CD4-positive, alpha-beta T cell treated with Interleukin-12 subunit alpha and Interleukin-12 subunit beta, for 1 hour (primary cell): ENCODE measurements around the gene SMOC2.

Experiments
- DNase-seq: peaks from one replicate; pipeline ENCODE4 v3.0.0-alpha.2; 2020

SMOC2 gene

GRCh38 chr6:168440520-168441433 lies at the start of gene SMOC2:
Gene SMOC2, plus strand, starts transcription at chr6:168441184. Its CDS starts 187 bp downstream, at chr6:168441371.
- no peak for DNase-seq

- no peak for DNase-seq
These were observed 47.7 kb upstream of the SMOC2 start for GRCh38 chr6:168393126-168393870.

GRCh38 chr6:168394606-168395005 lies 46.4 kb upstream of the SMOC2 start:
- DNase-seq = no peak

DNA sequence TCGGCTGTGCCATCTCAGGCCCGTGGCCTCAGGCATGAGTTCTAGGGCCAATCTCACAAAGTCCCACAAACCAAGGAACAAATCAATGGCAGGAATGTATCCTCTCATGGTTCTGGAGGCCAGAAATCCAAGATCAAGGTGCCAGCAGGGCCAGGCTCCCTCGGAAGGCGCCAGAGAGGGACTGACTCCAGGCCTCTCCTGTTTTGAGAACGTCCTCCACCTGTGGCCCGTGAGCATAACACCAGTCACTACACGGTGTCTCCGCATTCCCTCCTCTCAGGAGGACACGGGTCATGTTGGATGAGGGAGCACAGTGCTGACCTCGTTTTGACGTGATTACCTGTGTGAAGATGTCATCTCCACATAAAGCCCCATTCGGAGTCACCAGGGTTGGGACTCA lies 45.0 kb upstream of the SMOC2 start:
- DNase-seq = no peak

DNA sequence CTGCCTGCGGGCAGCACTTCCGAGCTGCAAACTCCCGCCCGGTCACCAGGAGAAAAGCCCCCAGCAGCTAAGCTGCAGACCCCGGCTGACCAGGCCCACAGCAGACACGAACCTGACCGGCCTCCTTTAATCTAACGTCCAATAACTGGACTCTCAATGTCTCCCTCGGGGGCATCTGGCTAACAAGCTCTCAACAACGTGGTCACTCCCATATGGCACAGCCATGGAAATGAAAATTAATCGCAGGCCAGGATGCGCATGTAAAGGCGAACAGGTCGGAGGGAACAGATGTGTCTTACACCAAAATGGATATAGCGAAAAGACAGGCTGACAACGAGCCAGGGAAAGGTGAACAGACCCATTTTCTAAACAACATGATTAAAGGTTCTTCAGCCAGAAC lies 44.4 kb upstream of the SMOC2 start:
- no peak for DNase-seq

DNA sequence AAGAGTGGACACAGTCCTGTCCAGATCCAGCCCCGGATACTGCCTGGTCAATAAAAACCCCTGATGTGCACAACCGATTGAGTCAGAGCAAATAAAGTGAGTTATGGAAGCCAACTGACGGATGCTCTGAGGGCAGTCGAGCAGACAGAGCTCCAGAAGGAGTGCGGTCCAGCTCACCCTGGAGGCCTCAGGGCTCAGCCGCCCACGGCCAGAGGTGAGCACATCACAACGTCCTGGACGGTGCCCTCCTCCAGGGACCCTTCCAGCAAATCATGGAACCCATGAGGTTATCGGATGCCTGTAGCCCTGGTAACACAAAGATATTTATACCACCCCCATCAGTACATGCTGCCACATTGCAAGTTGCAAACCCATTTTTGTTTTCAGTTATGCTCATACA lies 44.0 kb upstream of the SMOC2 start:
- DNase-seq = no peak

- DNase-seq = no peak
These were observed 40.9 kb upstream of the SMOC2 start for GRCh38 chr6:168400037-168400436.

- no peak for DNase-seq
These were observed 37.5 kb upstream of the SMOC2 start for GRCh38 chr6:168403370-168404005.

DNA sequence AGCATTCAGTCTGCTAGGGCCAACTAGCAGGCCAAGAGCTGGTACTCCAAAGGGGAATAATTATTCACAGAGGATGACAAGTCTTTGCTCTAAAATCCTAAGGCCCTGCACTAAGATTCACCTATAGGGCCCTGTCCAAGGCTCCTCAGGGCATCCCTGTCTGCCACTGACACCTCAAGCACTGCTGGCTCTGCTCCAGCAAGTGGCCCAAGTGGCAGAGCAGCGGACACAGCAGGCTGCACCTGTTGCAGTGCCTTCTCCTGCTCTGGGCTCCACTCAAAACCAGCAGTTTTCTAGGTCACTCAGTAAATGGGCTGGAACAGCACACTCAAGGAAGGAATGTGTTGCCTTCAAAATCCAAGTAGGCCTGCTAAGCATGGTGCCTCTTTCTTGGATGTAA lies 36.4 kb upstream of the SMOC2 start:
- DNase-seq = no peak

GRCh38 chr6:168407842-168408241 lies 33.1 kb upstream of the SMOC2 start:
- no peak for DNase-seq

GRCh38 chr6:168408504-168409136 lies 32.4 kb upstream of the SMOC2 start:
- no peak for DNase-seq

DNA sequence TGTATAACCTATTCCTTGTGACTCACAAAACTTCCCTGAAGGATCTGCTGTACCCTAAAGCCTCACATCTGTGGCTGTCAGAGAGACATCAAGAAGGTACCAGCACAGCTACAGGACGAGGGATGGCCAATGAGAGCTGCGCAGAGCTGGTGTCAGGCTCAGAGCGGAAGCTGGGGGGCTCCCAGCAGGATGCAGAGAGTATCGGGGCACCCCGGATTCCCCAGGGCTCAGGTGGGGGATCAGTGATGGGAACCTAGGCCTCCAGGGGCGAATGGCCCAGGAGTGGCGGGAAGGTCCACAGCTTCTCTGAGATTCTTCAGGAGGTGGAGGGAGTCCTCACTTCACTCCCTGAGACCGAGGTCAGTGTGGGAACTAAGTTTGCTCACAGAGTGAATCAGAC lies 30.9 kb upstream of the SMOC2 start:
- DNase-seq = no peak

DNA sequence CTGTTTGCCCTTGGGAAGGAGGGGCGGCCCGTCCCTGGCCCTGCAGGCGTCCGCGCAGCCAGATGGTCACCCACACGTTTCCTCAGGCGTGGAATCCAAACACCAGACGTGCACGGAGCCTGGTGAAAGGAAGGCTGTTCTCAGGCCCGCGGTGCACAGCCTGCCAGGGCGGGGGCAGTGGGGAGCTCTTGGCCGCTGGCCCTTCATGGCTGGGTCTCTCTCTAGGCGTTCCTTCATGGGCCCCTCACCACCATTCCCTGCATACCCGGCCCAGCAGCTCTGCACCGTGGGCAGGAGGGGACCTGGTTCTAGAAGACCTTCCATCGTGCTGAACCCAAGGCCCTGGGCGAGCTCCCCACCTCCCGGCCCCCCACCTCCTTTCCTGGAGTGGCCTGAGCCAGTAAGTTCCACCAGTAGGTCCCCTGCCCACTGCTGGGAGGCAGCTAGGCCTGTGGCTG lies 30.4 kb upstream of the SMOC2 start:
- DNase-seq = no peak

- DNase-seq = no peak
These were observed 29.9 kb upstream of the SMOC2 start for GRCh38 chr6:168411130-168411529.

- no peak for DNase-seq
These were observed 29.2 kb upstream of the SMOC2 start for GRCh38 chr6:168411793-168412192.

GRCh38 chr6:168412456-168412855 lies 28.5 kb upstream of the SMOC2 start:
- no peak for DNase-seq

DNA sequence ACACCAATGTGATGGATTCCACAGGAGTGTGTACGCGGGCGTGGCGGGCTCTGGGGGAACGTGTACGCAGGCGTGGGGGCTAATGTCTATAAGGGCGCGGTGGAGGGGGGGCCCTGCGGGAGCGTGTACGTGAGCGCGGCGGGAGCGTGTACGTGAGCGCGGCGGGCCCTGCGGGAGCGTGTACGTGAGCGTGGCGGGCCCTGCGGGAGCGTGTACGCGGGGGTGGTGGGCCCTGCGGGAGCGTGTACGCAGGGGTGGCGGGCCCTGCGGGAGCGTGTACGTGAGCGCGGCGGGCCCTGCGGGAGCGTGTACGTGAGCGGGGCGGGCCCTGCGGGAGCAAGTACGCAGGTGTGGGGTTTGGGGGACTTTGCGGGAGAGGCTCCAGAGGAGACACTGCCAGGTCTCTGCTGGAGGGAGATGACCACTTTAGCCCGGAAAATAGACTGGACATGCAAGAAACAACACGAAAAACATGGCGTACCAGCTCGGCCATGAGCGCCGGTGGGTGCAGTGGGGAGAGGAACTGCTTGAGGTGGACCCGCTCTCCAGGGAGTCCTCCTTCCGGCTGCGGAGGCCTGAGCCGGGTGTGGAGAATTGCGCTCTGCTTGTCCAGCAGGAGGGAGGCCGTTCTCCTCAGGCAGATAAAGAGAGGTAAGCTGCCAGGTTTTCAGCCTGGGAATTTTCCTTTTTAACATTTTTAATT lies 27.8 kb upstream of the SMOC2 start:
- no peak for DNase-seq

GRCh38 chr6:168413856-168414255 lies 27.1 kb upstream of the SMOC2 start:
- DNase-seq = no peak

GRCh38 chr6:168414336-168415097 lies 26.5 kb upstream of the SMOC2 start:
- DNase-seq = no peak

- DNase-seq = no peak
These were observed 25.6 kb upstream of the SMOC2 start for GRCh38 chr6:168415098-168415992.
